ENCODE data around the gene AMHR2. TPM values are rescaled to one million over a fixed set of nuclear protein-coding genes. Genes with fewer than 3 reads are reported as not detected.

The AMHR2 gene
- total RNA-seq, 1 donor from 2014 or later = not detected

GRCh38 chr12:53452159-53453077 is 28.8 kb downstream of the AMHR2 start:
- DNase-seq (ENCODE audit: low read depth in 2 of 2) = peak; percentile 74 to 92

- peak in 1 of 2 donors; percentile 16 for DNase-seq (ENCODE audit: low read depth in 2 of 2)
Measured at GRCh38 chr12:53453953-53454640, 30.4 kb downstream of the AMHR2 start.

GRCh38 chr12:53454707-53455106 is 31.1 kb downstream of the AMHR2 start:
- DNase-seq (ENCODE audit: low read depth in 2 of 2) = no peak

- no peak for DNase-seq (ENCODE audit: low read depth in 2 of 2)
Measured at GRCh38 chr12:53456654-53457366, 33.2 kb downstream of the AMHR2 start.

GRCh38 chr12:53459097-53459496 is 35.4 kb downstream of the AMHR2 start:
- DNase-seq (ENCODE audit: low read depth in 2 of 2) = no peak

- DNase-seq (ENCODE audit: low read depth in 2 of 2) = no peak
Measured at GRCh38 chr12:53461059-53461458, 37.4 kb downstream of the AMHR2 start.

GRCh38 chr12:53461591-53461990 is 37.9 kb downstream of the AMHR2 start:
- no peak for DNase-seq (ENCODE audit: low read depth in 2 of 2)

- no peak for DNase-seq (ENCODE audit: low read depth in 2 of 2)
Measured at GRCh38 chr12:53462935-53463334, 39.3 kb downstream of the AMHR2 start.

- DNase-seq (ENCODE audit: low read depth in 2 of 2) = no peak
Measured at GRCh38 chr12:53463802-53464560, 40.3 kb downstream of the AMHR2 start.

GRCh38 chr12:53464685-53465418 is 41.2 kb downstream of the AMHR2 start:
- DNase-seq (ENCODE audit: low read depth in 2 of 2) = no peak

GRCh38 chr12:53465679-53466078 is 42.0 kb downstream of the AMHR2 start:
- DNase-seq (ENCODE audit: low read depth in 2 of 2) = no peak

GRCh38 chr12:53466640-53467039 is 43.0 kb downstream of the AMHR2 start:
- no peak for DNase-seq (ENCODE audit: low read depth in 2 of 2)

GRCh38 chr12:53467082-53467481 is 43.4 kb downstream of the AMHR2 start:
- no peak for DNase-seq (ENCODE audit: low read depth in 2 of 2)

GRCh38 chr12:53467880-53468279 is 44.2 kb downstream of the AMHR2 start:
- no peak for DNase-seq (ENCODE audit: low read depth in 2 of 2)

- DNase-seq (ENCODE audit: low read depth in 2 of 2) = no peak
Measured at GRCh38 chr12:53468282-53468681, 44.6 kb downstream of the AMHR2 start.

- no peak for DNase-seq (ENCODE audit: low read depth in 2 of 2)
Measured at GRCh38 chr12:53472056-53472582, 48.5 kb downstream of the AMHR2 start.

GRCh38 chr12:53474077-53474476 is 50.4 kb downstream of the AMHR2 start:
- DNase-seq (ENCODE audit: low read depth in 2 of 2) = no peak

GRCh38 chr12:53474819-53475218 is 51.2 kb downstream of the AMHR2 start:
- no peak for DNase-seq (ENCODE audit: low read depth in 2 of 2)

GRCh38 chr12:53476769-53477209 is 53.1 kb downstream of the AMHR2 start:
- DNase-seq (ENCODE audit: low read depth in 2 of 2) = no peak

- no peak for DNase-seq (ENCODE audit: low read depth in 2 of 2)
Measured at GRCh38 chr12:53478865-53479264, 55.2 kb downstream of the AMHR2 start.

Measured in dermis microvascular lymphatic vessel endothelial cell (primary cell).